ENCODE results near the gene ZNF577.

ZNF577 gene

DNA sequence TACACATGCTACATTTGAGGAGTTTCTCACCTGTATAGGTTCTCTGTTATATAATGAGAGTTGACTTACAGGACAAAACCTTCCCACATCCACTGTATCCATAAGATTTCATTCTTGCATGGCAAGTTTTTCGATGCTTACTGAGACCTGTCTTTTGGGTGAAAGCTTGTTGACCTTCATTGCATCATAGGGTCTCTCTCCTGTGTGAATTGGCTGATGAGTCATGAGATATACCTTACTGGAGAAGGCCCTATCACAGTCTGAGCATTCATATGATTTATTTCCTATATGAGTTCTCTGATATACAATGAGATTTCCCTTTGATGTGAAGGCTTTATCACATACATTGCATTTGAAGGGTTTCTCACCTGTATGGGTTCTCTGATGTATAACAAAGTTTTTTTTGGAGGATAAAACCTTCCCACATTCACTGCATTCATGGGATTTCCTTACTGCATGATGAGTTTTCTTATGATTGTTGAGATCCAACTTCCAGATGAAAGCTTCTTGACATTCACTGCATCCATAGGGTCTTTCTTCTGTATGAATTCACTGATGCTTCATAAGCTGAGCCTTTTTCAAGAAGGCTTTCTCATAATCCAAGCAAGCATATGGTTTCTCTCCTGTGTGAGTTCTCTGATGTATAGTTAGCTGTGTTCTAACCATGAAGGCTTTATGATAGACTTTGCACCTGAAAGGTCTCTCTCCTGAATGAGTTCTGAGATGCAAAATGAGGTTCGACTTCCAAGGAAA, 25.7 kb downstream of the ZNF577 start:
- DNase-seq: no peak

DNA sequence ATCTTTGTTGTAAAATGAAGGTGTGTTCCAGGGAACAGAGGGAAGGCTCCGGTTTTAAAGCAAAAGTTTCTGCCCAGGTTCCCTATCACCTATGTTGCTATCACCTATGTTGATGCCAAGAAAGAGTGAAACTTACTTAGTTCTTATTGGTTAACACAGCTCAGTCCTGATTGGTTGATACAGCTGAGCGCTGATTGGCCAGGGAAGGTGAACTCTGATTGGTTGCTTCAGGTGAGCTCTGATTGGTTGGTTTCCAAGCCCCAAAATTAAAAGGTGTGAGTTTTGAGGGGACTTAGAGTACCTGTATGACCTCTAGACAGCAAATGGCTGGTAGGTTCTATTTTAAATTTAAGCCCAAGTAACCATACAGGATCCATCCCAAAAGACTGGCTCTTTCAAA, 50.6 kb downstream of the ZNF577 start:
- no peak for DNase-seq

DNA sequence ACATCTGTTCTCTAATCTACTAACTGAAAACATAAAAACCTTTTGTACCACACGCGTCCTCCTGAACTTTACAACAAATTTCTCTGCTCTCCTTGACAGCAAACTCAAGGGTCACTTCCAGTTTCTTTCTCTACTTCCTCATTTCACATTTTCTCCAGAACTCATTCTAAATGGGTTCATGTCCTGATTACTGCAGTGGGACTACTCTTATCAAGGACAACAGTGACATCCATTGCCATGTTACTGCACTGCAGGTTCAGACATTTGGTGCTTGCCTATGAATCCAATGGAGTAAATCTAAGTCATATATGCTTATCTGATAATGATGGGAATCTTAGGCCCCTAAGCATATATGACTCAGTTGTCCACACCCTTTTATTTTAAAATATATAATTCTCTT, 57.5 kb downstream of the ZNF577 start:
- no peak for DNase-seq

DNA sequence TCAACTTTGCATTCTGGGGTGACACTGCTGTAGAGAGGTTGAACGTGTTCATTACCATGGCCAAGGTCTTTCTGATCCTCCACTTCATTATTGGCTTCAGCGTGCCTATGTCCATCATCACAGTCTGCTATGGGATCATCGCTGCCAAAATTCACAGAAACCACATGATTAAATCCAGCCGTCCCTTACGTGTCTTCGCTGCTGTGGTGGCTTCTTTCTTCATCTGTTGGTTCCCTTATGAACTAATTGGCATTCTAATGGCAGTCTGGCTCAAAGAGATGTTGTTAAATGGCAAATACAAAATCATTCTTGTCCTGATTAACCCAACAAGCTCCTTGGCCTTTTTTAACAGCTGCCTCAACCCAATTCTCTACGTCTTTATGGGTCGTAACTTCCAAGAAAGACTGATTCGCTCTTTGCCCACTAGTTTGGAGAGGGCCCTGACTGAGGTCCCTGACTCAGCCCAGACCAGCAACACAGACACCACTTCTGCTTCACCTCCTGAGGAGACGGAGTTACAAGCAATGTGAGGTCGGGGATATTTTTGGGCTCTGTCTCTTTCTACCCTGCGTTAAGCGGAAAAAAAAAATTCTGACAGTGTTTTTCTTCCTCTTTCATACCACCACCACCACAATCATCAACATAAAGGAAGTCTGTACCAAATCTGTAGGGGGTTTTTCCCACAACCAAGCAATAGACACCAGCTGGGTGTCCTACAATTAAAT, 63.3 kb downstream of the ZNF577 start:
- DNase-seq: no peak

GRCh38 chr19:51822946-51823345, 64.8 kb downstream of the ZNF577 start:
- no peak for DNase-seq

DNA sequence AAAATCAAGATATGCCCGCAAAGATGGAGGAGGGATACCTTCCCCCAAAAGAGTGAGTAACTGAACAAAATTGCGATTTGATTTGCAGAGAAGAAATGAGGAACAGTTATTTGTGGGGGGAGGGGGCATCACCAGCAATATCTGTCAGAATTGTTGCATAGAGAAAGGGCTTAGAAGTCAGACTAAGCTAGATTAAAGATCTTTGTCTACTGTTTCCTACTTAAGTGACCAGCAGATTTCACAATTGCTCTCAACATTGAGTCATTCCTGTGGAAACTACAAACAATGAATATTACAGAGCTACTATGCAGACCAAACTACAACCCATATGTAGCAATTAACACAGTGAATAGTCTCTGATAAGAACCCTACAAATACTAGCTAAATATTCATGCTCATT, 65.4 kb downstream of the ZNF577 start:
- DNase-seq: no peak

DNA sequence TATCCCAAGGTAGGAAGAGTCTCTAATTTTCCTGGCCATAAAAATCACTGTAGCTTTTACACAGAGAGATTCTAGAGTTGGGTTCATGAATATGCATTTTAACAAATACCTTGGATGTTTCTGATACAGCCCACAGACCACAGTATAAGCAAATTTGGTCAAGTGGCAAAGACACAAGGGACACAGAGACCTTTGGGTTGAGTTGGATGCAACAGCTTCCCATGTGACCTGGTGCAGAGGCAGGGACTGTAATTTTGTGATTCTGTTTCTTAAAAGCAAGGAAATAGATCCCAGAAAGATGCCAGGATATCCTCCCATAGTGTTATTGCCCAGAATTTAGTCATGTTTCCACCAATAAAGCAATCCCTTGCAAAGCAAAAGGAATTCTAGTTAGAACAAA, 65.8 kb downstream of the ZNF577 start:
- no peak for DNase-seq

- DNase-seq: no peak
Measured at GRCh38 chr19:51821456-51821855, 66.3 kb downstream of the ZNF577 start.

Measured in NCI-H1930 (cell line).